HG02981 (cell line): ENCODE results near the gene DENND1B.
A peak's percentile ranks its signal among the peaks of the same experiment; 100 is the strongest.
"Not testable (repeated sequence)": the region's sequence is repeated elsewhere in the genome, so short reads cannot be mapped to it uniquely, and the experiment has no call there.

Experiments used
- ATAC-seq: cut with Tn5 transposase; IDR thresholded peaks from one replicate; pipeline ENCODE4 v1.9.1; 2021; ENCODE audit warnings: mild to moderate bottlenecking, moderate library complexity; ENCODE audit not compliant: unreplicated experiment

DENND1B gene

GRCh38 chr1:197786280-197786679, 11.0 kb upstream of the DENND1B start:
- no peak for ATAC-seq

GRCh38 chr1:197783510-197783948, 8.2 kb upstream of the DENND1B start:
- no peak for ATAC-seq

GRCh38 chr1:197782722-197783360, 7.6 kb upstream of the DENND1B start:
- no peak for ATAC-seq

- no peak for ATAC-seq
Observed at GRCh38 chr1:197781968-197782721, 6.9 kb upstream of the DENND1B start.

- no peak for ATAC-seq
Observed at GRCh38 chr1:197779921-197780320, 4.6 kb upstream of the DENND1B start.

- no peak for ATAC-seq
Observed at GRCh38 chr1:197778366-197778945, 3.2 kb upstream of the DENND1B start.

- peak; percentile 36 for ATAC-seq
Observed at GRCh38 chr1:197776351-197777105, 1.2 kb upstream of the DENND1B start.

GRCh38 chr1:197774466-197775281, 606 bp downstream of the DENND1B start:
- ATAC-seq, result peak; percentile 29

GRCh38 chr1:197773856-197774255, 1.4 kb downstream of the DENND1B start:
- no peak for ATAC-seq

GRCh38 chr1:197771904-197772556, 3.2 kb downstream of the DENND1B start:
- ATAC-seq, result no peak

- ATAC-seq, result no peak
Observed at GRCh38 chr1:197771386-197771785, 3.9 kb downstream of the DENND1B start.

- no peak for ATAC-seq
Observed at GRCh38 chr1:197770243-197770642, 5.0 kb downstream of the DENND1B start.

GRCh38 chr1:197769287-197769686, 6.0 kb downstream of the DENND1B start:
- ATAC-seq, result no peak

GRCh38 chr1:197768014-197768805, 7.1 kb downstream of the DENND1B start:
- ATAC-seq, result no peak

GRCh38 chr1:197763769-197764168, 11.5 kb downstream of the DENND1B start:
- ATAC-seq, result no peak

- no peak for ATAC-seq
Observed at GRCh38 chr1:197763307-197763706, 12.0 kb downstream of the DENND1B start.

- no peak for ATAC-seq
Observed at GRCh38 chr1:197761654-197762053, 13.6 kb downstream of the DENND1B start.

GRCh38 chr1:197755553-197755952, 19.7 kb downstream of the DENND1B start:
- not testable (repeated sequence) for ATAC-seq

GRCh38 chr1:197752652-197753164, 22.6 kb downstream of the DENND1B start:
- not testable (repeated sequence) for ATAC-seq
